HEK293 (cell line): Measurements from ENCODE around the gene TECTA.
A peak's percentile ranks its signal among the peaks of the same experiment; 100 is the strongest.

ENCODE experiments used
- CTCF ChIA-PET: fragments of 350-600 bp; formaldehyde crosslinking; extraction: SDS; loops from one replicate; lab custom pipeline; 2021; ENCODE audit warnings: antibody characterized with exemption; lab: Yijun Ruan, JAX
- POLR2A ChIA-PET: fragments of 300-600 bp; formaldehyde crosslinking; extraction: SDS; loops from one replicate; lab custom pipeline; 2020; ENCODE audit warnings: antibody characterized with exemption, inconsistent platforms; lab: Yijun Ruan, JAX
- H3K27ac ChIP-seq: fragments of 200-500 bp; sonication (Bioruptor generic); 2 replicates; pipeline ENCODE4 v1.5.1; 2014; ENCODE audit warnings: low read depth, low read length, control low read depth, inconsistent platforms; ENCODE audit errors: extremely low read depth
- H3K36me3 ChIP-seq, 2 experiments: fragments of 200-500 bp in 1 of 2; sonication (Bioruptor generic) in 1 of 2; 1 replicate in 1 of 2; 2 replicates in 1 of 2; pipeline ENCODE4 v1.5.1; 2014 to 2017; ENCODE audit warnings: inconsistent platforms in 2 of 2, low read length in 2 of 2; ENCODE audit not compliant: control insufficient read depth in 2 of 2, insufficient read depth in 1 of 2
- H3K4me1 ChIP-seq: fragments of 200-500 bp; sonication (Bioruptor generic); 2 replicates; pipeline ENCODE4 v1.5.1; 2014; ENCODE audit warnings: mild to moderate bottlenecking, low read length, inconsistent platforms; ENCODE audit not compliant: control insufficient read depth, insufficient read depth
- H3K4me3 ChIP-seq: 2 replicates; pipeline ENCODE4 v1.5.1; 2011; ENCODE audit warnings: low read depth, mild to moderate bottlenecking, control low read depth, low read length, moderate library complexity
- H3K9me3 ChIP-seq: fragments of 200-500 bp; sonication (Bioruptor generic); 2 replicates; pipeline ENCODE4 v1.5.1; 2014; ENCODE audit warnings: low read depth, low read length, inconsistent platforms; ENCODE audit not compliant: control insufficient read depth, insufficient read depth
- ATF2 ChIP-seq: fragments of 450-650 bp; formaldehyde crosslinking; IDR thresholded peaks from 2 replicates; pipeline ENCODE4 v1.5.1; 2016; ENCODE audit warnings: missing biosample characterization, missing genetic modification characterization, low read depth
- REPIN1 ChIP-seq: fragments of 450-650 bp; formaldehyde crosslinking; IDR thresholded peaks from 2 replicates; pipeline ENCODE4 v1.5.1; 2017; ENCODE audit warnings: missing biosample characterization, missing genetic modification characterization, low read depth
- REST ChIP-seq: fragments of 450-650 bp; formaldehyde crosslinking; IDR thresholded peaks from 2 replicates; pipeline ENCODE4 v1.5.1; 2016; ENCODE audit warnings: missing biosample characterization, missing genetic modification characterization
- SCRT2 ChIP-seq: fragments of 450-650 bp; formaldehyde crosslinking; IDR thresholded peaks from 2 replicates; pipeline ENCODE4 v1.5.1; 2016; ENCODE audit warnings: missing biosample characterization, missing genetic modification characterization
- ZBTB48 ChIP-seq: fragments of 450-650 bp; formaldehyde crosslinking; IDR thresholded peaks from 2 replicates; pipeline ENCODE4 v1.5.1; 2016; ENCODE audit warnings: missing biosample characterization, missing genetic modification characterization
- ZFP37 ChIP-seq: fragments of 450-650 bp; formaldehyde crosslinking; IDR thresholded peaks from 2 replicates; pipeline ENCODE4 v1.5.1; 2016; ENCODE audit warnings: missing biosample characterization, missing genetic modification characterization
- ZNF169 ChIP-seq: fragments of 450-650 bp; formaldehyde crosslinking; IDR thresholded peaks from 2 replicates; pipeline ENCODE4 v1.5.1; 2016; ENCODE audit warnings: missing biosample characterization, missing genetic modification characterization
- ZNF223 ChIP-seq: fragments of 450-650 bp; formaldehyde crosslinking; IDR thresholded peaks from 2 replicates; pipeline ENCODE4 v1.5.1; 2016; ENCODE audit warnings: missing biosample characterization, missing genetic modification characterization
- ZNF311 ChIP-seq: fragments of 450-650 bp; formaldehyde crosslinking; IDR thresholded peaks from 2 replicates; pipeline ENCODE4 v1.5.1; 2017; ENCODE audit warnings: missing biosample characterization, missing genetic modification characterization, borderline replicate concordance
- ZNF48 ChIP-seq: fragments of 450-650 bp; formaldehyde crosslinking; IDR thresholded peaks from 2 replicates; pipeline ENCODE4 v1.5.1; 2016; ENCODE audit warnings: missing biosample characterization, missing genetic modification characterization
- ZNF585B ChIP-seq: fragments of 450-650 bp; formaldehyde crosslinking; IDR thresholded peaks from 2 replicates; pipeline ENCODE4 v1.5.1; 2016; ENCODE audit warnings: missing biosample characterization, missing genetic modification characterization
- ZNF654 ChIP-seq: fragments of 450-650 bp; formaldehyde crosslinking; IDR thresholded peaks from 2 replicates; pipeline ENCODE4 v1.5.1; 2016; ENCODE audit warnings: low read depth, missing biosample characterization, missing genetic modification characterization
- ZNF843 ChIP-seq: fragments of 450-650 bp; formaldehyde crosslinking; IDR thresholded peaks from 2 replicates; pipeline ENCODE4 v1.5.1; 2016; ENCODE audit warnings: missing biosample characterization, missing genetic modification characterization
- ZSCAN4 ChIP-seq: fragments of 450-650 bp; formaldehyde crosslinking; IDR thresholded peaks from 2 replicates; pipeline ENCODE4 v1.5.1; 2017; ENCODE audit warnings: missing biosample characterization, missing genetic modification characterization

TECTA gene

GRCh38 chr11:121123496-121124069 lies 22.5 kb downstream of the TECTA start:
- Histone ChIP-seq H3K4me1 (no peaks in the 10 kb centered on the region), H3K9me3 (no peaks in the 10 kb centered on the region), H3K36me3 (no peaks in the 10 kb centered on the region), H3K27ac (no peak overlapping the region), H3K4me3 (no peak overlapping the region)
- CTCF ChIA-PET, result interaction anchor here (0.7 to 2.8 kb wide), 2 partner anchors 70 to 125 kb away, joined by 3 to 21 read pairs; no protein-coding TSS in a partner anchor
- TF ChIP-seq ZNF843 (tag by site-specific recombination) (no peak), ZNF48 (tag by site-specific recombination) (no peak), ZNF654 (tag by site-specific recombination) (no peak), ATF2 (tag by site-specific recombination) (0 out of 2 replicates have a peak, but pooled peaks have one; percentile 3), ZFP37 (tag by site-specific recombination) (no peak), ZSCAN4 (tag by site-specific recombination) (no peak), ZBTB48 (0 out of 2 replicates have a peak, but pooled peaks have one; percentile 14), REPIN1 (no peak), ZNF169 (tag by site-specific recombination) (no peak)
- TF ChIP-seq, all 188 proteins: peak for 2
- POLR2A ChIA-PET, result no interaction called here

GRCh38 chr11:121127809-121128208 lies 26.8 kb downstream of the TECTA start:
- Histone ChIP-seq H3K9me3 (no peaks in the 10 kb centered on the region), H3K36me3 (no peaks in the 10 kb centered on the region), H3K4me3 (no peak overlapping the region), H3K4me1 (no peaks in the 10 kb centered on the region), H3K27ac (no peak overlapping the region)
- no peak for TF ChIP-seq ZNF311 (tag by site-specific recombination)
- no peak for TF ChIP-seq REST
- no peak for TF ChIP-seq ZNF223
- TF ChIP-seq SCRT2 (tag by site-specific recombination), result no peak
- TF ChIP-seq ZNF585B, result no peak
- ChIA-PET CTCF (no interaction called here), POLR2A (no interaction called here)
